HTERT RPE-1 (cell line): ENCODE data around the gene MAG.
"Not testable (repeated sequence)": the region's sequence is repeated elsewhere in the genome, so short reads cannot be mapped to it uniquely, and the experiment has no call there.

Experiments used
- in situ Hi-C: fragments of 300-500 bp; cut with MboI; formaldehyde crosslinking; loops from 4 replicates; pipeline ENCODE4 v1.14.3; 2020; ENCODE audit warnings: low sequenced_read_pairs

Gene MAG

DNA sequence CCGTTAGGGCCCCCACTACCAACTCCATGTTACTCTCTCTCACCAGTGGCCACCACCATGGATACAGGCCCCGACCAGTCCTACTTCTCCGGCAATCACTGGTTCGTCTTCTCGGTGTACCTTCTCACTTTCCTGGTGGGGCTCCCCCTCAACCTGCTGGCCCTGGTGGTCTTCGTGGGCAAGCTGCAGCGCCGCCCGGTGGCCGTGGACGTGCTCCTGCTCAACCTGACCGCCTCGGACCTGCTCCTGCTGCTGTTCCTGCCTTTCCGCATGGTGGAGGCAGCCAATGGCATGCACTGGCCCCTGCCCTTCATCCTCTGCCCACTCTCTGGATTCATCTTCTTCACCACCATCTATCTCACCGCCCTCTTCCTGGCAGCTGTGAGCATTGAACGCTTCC, 66.9 kb downstream of the MAG start:
- in situ Hi-C loops: not testable (repeated sequence)

DNA sequence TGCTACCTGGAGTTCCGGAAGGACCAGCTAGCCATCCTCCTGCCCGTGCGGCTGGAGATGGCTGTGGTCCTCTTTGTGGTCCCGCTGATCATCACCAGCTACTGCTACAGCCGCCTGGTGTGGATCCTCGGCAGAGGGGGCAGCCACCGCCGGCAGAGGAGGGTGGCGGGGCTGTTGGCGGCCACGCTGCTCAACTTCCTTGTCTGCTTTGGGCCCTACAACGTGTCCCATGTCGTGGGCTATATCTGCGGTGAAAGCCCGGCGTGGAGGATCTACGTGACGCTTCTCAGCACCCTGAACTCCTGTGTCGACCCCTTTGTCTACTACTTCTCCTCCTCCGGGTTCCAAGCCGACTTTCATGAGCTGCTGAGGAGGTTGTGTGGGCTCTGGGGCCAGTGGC, 67.4 kb downstream of the MAG start:
- in situ Hi-C loops: not testable (repeated sequence)

DNA sequence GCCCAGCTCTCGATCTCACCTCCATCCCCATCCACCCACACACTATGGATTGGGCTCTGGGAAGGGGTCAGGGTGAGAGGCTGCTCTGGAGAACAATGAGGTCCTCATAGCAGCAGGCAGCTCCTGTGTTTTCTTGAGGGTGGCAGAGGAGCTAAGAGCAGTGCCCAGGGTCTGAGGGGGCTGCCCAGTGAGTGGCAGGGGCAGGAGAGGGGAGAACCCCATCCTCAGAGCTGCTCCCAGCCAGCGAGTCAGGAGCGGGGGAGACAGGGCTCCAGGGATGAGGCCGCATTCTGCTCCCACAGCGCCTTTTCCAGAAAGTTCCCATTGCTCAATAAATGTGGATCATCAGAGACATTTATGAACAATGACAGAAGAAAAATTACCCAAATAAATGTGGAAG, 68.1 kb downstream of the MAG start:
- in situ Hi-C loops: not testable (repeated sequence)

DNA sequence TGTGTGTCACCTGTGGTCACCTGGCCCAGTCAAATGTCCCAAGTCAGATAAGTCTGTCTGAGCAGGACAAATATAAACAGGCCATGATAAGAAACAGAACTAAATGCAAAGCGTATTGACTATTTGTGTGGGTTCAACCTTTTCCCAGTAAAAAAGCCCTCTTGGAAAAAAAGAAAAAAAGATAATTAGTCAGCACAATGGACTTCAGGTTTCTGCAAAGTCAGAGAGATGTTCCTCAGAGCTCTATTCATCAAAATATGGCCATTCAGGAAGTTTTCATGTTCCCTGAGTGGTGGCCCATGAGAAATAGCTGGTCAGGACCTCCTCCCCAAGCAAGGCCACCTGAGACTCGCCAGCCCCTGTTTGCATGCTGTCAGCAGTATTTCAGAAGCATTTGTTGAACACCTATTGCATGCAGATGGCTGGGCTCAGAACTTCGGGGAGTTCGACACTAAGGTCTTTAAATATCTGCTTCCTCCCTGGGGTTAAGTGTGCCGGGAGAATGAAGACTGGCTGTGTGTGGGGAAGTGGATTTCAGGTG, 69.0 kb downstream of the MAG start:
- in situ Hi-C loops: no loop called here

DNA sequence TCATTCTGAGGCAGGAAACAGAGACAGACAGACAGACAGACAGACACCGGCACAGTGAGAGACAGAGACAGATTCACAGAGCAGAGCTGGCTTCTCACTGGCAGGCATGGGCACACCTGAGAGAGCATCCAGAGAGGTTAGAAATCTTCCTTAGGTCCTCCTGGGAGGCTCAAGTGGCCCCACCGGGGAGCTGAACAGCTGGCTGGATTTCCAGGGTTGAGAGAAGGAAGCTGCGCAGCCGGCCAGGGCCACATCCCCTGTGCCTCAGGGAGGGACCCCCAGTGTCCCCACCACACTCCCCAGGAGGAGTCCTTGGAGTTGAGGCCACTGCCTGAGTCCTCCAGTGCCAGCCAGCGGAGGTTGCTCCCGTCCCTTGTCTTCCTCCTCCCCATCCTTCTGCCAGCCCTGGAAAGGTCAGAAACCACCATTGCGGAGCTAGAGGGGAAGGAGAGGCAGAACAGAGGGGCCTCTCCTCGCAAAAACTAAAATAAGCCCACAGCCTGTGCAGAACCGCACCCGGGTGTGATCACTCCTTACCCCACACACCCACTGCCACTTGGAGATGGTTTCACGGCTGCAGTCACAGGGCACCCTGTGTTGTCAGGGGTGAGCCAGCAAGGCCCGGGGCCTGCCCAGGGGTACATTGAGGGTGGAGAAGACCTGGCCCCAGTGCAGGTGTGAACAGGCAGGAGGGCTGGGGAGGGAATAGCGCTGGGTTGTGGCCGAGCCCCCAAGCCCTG, 70.5 kb downstream of the MAG start:
- in situ Hi-C loops: no loop called here

DNA sequence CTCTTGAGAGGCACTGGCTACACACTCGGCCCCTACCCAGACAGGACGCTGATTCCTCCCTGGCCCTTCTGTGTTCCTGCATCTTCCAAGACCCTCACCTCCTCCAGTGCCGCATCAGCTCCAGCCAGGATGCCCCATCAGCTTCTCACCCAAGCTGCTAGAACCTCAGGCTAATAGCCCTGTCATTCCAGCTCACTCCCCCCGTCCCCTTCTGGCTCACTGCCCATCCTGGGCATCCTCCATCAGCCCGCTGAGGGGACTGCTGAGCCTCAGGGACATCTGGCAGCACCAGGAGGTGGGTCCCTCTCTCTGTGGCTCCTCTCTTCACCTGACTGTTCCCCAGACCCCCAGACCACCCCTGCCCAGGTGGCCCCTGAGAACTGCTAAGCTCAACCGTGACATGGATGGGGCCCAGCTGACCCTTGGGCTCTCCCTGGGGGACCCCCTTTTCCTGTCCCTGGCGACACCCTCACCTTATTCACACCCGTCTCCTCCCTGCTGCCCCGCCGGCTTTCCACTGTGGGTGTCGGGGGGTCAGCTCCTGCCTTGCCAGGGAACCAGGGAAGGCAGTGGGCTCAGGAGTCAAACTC, 71.1 kb downstream of the MAG start:
- in situ Hi-C loops: no loop called here
